HepG2 (cell line): Measurements from ENCODE around the gene NPC1. TPM values are rescaled to one million over a fixed set of nuclear protein-coding genes. Genes with fewer than 3 reads are reported as not detected.
A peak's percentile ranks its signal among the peaks of the same experiment; 100 is the strongest.

Experiments used
- ATAC-seq: fragments of 200-7000 bp; cut with Tn5 transposase; 3 replicates; pipeline ENCODE4 v1.9.1; 2020; ENCODE audit warnings: mild to moderate bottlenecking, moderate library complexity
- BruUV-seq: library from RNA; stranded (reverse); fragments of 400-500 nt; replicated peaks from 2 replicates; lab custom pipeline; 2021; lab: Mats Ljungman, UMichigan
- CTCF ChIA-PET: fragments of 300-600 bp; formaldehyde crosslinking; extraction: SDS; loops from one replicate; lab custom pipeline; 2021; ENCODE audit warnings: low total read pairs, inconsistent platforms, low intra/inter-chr PET ratio; lab: Yijun Ruan, JAX
- POLR2A ChIA-PET: fragments of 350-600 bp; sonication (Branson Sonifier 250); formaldehyde crosslinking; loops from one replicate; lab custom pipeline; 2020; ENCODE audit warnings: antibody characterized with exemption, inconsistent platforms; lab: Yijun Ruan, JAX
- DNase-seq: peaks from one replicate; pipeline ENCODE4 v3.0.0-alpha.2; 2015; ENCODE audit warnings: low spot score
- FAIRE-seq: peaks from 3 replicates; lab custom pipeline; 2011; peaks lifted over from hg19 to GRCh38; lab: Jason Lieb, UNC
- H2AFZ ChIP-seq: one replicate; pipeline ENCODE4 v1.6.1; 2011; ENCODE audit warnings: low read length, inconsistent platforms
- H3K27ac ChIP-seq: fragments of 300-600 bp; 3 replicates; pipeline ENCODE4 v1.8.0; 2011; ENCODE audit warnings: mixed run types, mild to moderate bottlenecking, mixed read lengths, low read length, inconsistent platforms; ENCODE audit not compliant: insufficient read depth; ENCODE audit errors: extremely low read length
- H3K27me3 ChIP-seq, 2 experiments: fragments of 200-600 bp in 1 of 2; 2 replicates in 1 of 2; 3 replicates in 1 of 2; pipeline versions ENCODE4 v1.6.0 to v1.8.0; 2011; ENCODE audit warnings: low read length in 2 of 2, mild to moderate bottlenecking in 2 of 2, moderate library complexity in 2 of 2, inconsistent platforms in 1 of 2; ENCODE audit not compliant: insufficient read depth in 2 of 2, control insufficient read depth in 1 of 2
- H3K36me3 ChIP-seq, 2 experiments: fragments of 200-600 bp in 1 of 2; replicated peaks in 1 of 2; 2 replicates in 1 of 2; 3 replicates in 1 of 2; pipeline versions ENCODE4 v1.5.1 to v1.8.0; 2011; ENCODE audit warnings: low read length in 2 of 2, inconsistent platforms in 1 of 2; ENCODE audit not compliant: insufficient read depth in 2 of 2, control insufficient read depth in 1 of 2
- H3K4me1 ChIP-seq: 2 replicates; pipeline ENCODE4 v1.5.1; 2012; ENCODE audit warnings: low read length, inconsistent platforms; ENCODE audit not compliant: insufficient read depth
- H3K4me2 ChIP-seq: 2 replicates; pipeline ENCODE4 v1.6.0; 2011; ENCODE audit warnings: low read depth, low read length, inconsistent platforms
- H3K4me3 ChIP-seq, 3 experiments: fragments of 200-600 bp in 1 of 3; sonication (generic), shearing (Covaris generic) in 1 of 3; replicated peaks in 1 of 3; 2 replicates each; pipeline ENCODE4 v1.5.1; 2011 to 2016; ENCODE audit warnings: low read length in 3 of 3, inconsistent platforms in 2 of 3, low read depth in 2 of 3, mild to moderate bottlenecking in 2 of 3, control low read depth in 1 of 3, mixed read lengths in 1 of 3; ENCODE audit not compliant: insufficient read depth in 1 of 3
- H3K79me2 ChIP-seq: one replicate; pipeline ENCODE4 v1.6.1; 2011; ENCODE audit warnings: low read length, inconsistent platforms; ENCODE audit not compliant: insufficient read depth
- H3K9ac ChIP-seq: 2 replicates; pipeline ENCODE4 v1.6.0; 2011; ENCODE audit warnings: mild to moderate bottlenecking, low read depth, low read length, inconsistent platforms; ENCODE audit not compliant: insufficient read depth
- H3K9me3 ChIP-seq: 2 replicates; pipeline ENCODE4 v1.5.1; 2012; ENCODE audit warnings: mild to moderate bottlenecking, low read length
- H4K20me1 ChIP-seq: 2 replicates; pipeline ENCODE4 v1.6.0; 2011; ENCODE audit warnings: inconsistent platforms, mild to moderate bottlenecking, low read length, moderate library complexity; ENCODE audit not compliant: insufficient read depth
- EP300 ChIP-seq, 3 experiments: sonication (generic) in 1 of 3; formaldehyde crosslinking in 1 of 3; IDR thresholded peaks; 2 replicates each; pipeline versions ENCODE4 v1.5.1 to v1.6.1; 2011 to 2020; ENCODE audit warnings: low read depth in 2 of 3, low read length in 2 of 3, borderline replicate concordance in 1 of 3, improper control_type of control experiment in 1 of 3, mild to moderate bottlenecking in 1 of 3, missing genetic modification reagents in 1 of 3, moderate library complexity in 1 of 3
- GPN1 ChIP-seq: sonication (generic); formaldehyde crosslinking; IDR thresholded peaks from 2 replicates; pipeline ENCODE4 v1.5.1; 2020; ENCODE audit warnings: missing genetic modification reagents, borderline replicate concordance
- KDM1A ChIP-seq: IDR thresholded peaks from 2 replicates; pipeline ENCODE4 v1.6.1; 2016; ENCODE audit warnings: missing compliant biosample characterization
- MEF2D ChIP-seq: sonication (generic); formaldehyde crosslinking; IDR thresholded peaks from 2 replicates; pipeline ENCODE4 v1.5.1; 2020; ENCODE audit warnings: mild to moderate bottlenecking, missing genetic modification reagents
- NFYB ChIP-seq: sonication (generic); formaldehyde crosslinking; IDR thresholded peaks from 2 replicates; pipeline ENCODE4 v1.4.0; 2020; ENCODE audit warnings: missing genetic modification reagents
- NR2F6 ChIP-seq, 2 experiments: IDR thresholded peaks; 2 replicates each; pipeline ENCODE4 v1.6.1; 2016; ENCODE audit warnings: antibody characterized with exemption in 1 of 2, mild to moderate bottlenecking in 1 of 2
- RAD21 ChIP-seq: fragments of 450-650 bp; formaldehyde crosslinking; IDR thresholded peaks from 2 replicates; pipeline ENCODE4 v1.5.0; 2020; ENCODE audit warnings: mild to moderate bottlenecking
- RNF2 ChIP-seq: fragments of 450-650 bp; conservative IDR thresholded peaks from 2 replicates; pipeline ENCODE4 v1.6.1; 2016; ENCODE audit warnings: low read depth
- SAP130 ChIP-seq: IDR thresholded peaks from 2 replicates; pipeline ENCODE4 v1.6.1; 2016; ENCODE audit warnings: low read depth
- SP4 ChIP-seq: sonication (generic); formaldehyde crosslinking; IDR thresholded peaks from 2 replicates; pipeline ENCODE4 v1.8.1; 2023; ENCODE audit warnings: mild to moderate bottlenecking, missing genetic modification reagents
- ZC3H13 ChIP-seq: sonication (generic); formaldehyde crosslinking; IDR thresholded peaks from 2 replicates; pipeline ENCODE4 v1.8.1; 2023; ENCODE audit warnings: mild to moderate bottlenecking, missing genetic modification reagents, moderate library complexity
- ZEB1 ChIP-seq: IDR thresholded peaks from 2 replicates; pipeline ENCODE4 v1.6.1; 2012; ENCODE audit warnings: mild to moderate bottlenecking, low read depth, inconsistent platforms; ENCODE audit not compliant: insufficient replicate concordance
- ZFP41 ChIP-seq: sonication (generic); formaldehyde crosslinking; IDR thresholded peaks from 2 replicates; pipeline ENCODE4 v1.4.0; 2020; ENCODE audit warnings: mild to moderate bottlenecking, missing genetic modification reagents, borderline replicate concordance
- ZNF329 ChIP-seq: sonication (generic); formaldehyde crosslinking; IDR thresholded peaks from 2 replicates; pipeline ENCODE4 v1.9.0; 2021; ENCODE audit warnings: low read depth, mild to moderate bottlenecking, missing genetic modification reagents
- ZNF441 ChIP-seq: sonication (generic); formaldehyde crosslinking; IDR thresholded peaks from 2 replicates; pipeline ENCODE4 v1.7.0; 2021; ENCODE audit warnings: missing genetic modification reagents, borderline replicate concordance
- ZNF558 ChIP-seq: sonication (generic); formaldehyde crosslinking; IDR thresholded peaks from 2 replicates; pipeline ENCODE4 v1.9.0; 2022; ENCODE audit warnings: mild to moderate bottlenecking, missing genetic modification reagents, borderline replicate concordance
- ZZZ3 ChIP-seq: sonication (generic); formaldehyde crosslinking; IDR thresholded peaks from 2 replicates; pipeline ENCODE4 v1.4.0; 2020; ENCODE audit warnings: missing genetic modification reagents, mild to moderate bottlenecking, borderline replicate concordance
- WGBS: methylation state at CpG from one replicate; pipeline ENCODE4 v1.1.6; 2017; ENCODE audit warnings: low lambda C conversion rate; 5-methylcytosine and 5-hydroxymethylcytosine counted together
- in situ Hi-C: cut with HindIII; loops from 2 replicates; pipeline ENCODE4 v1.10.0; 2017; ENCODE audit warnings: low pct_unique_long_range_greater_than_20kb; ENCODE audit not compliant: extremely low pct_ligation_motif_present
- intact Hi-C: fragments of 100-400 bp; cut with micrococcal nuclease; formaldehyde crosslinking; loops from one replicate; pipeline ENCODE4 v1.10.0; 2022; ENCODE audit not compliant: unreplicated experiment
- polyA plus RNA-seq, 8 experiments: library from polyadenylated mRNA; depleted of rRNA in 3 of 8; stranded (reverse) in 7 of 8; unstranded in 1 of 8; fragments of >200 nt; fragmentation: Illumina TruSeq in 4 of 8; extraction: Trizol in 4 of 8; gene quantifications; 2 replicates each; pipeline versions ENCODE4 v1.2.1 to v1.2.3, GENCODE V29; 2011 to 2016; ENCODE audit warnings: low read depth in 4 of 8, missing spikeins in 1 of 8, mixed read lengths in 1 of 8; ENCODE audit not compliant: insufficient read depth in 1 of 8
- total RNA-seq, 5 experiments: library from RNA; depleted of rRNA; stranded (reverse); fragments of >200 nt; fragmentation: Illumina TruSeq; extraction: Trizol; gene quantifications; 2 replicates each; pipeline ENCODE4 v1.2.3, GENCODE V29; 2016; ENCODE audit warnings: low read depth in 1 of 5
- TF ChIP-seq, protein P1 (sequence below): sonication (generic); formaldehyde crosslinking; IDR thresholded peaks from 2 replicates; pipeline ENCODE4 v1.5.1; 2020; ENCODE audit warnings: missing genetic modification reagents, mild to moderate bottlenecking, borderline replicate concordance

The NPC1 gene
- total and polyA plus RNA-seq, 2 of the 13 experiments (the other 11 are each of a cell fraction or from before 2014, with no cell fraction given) = 46.5 to 114 TPM

DNA sequence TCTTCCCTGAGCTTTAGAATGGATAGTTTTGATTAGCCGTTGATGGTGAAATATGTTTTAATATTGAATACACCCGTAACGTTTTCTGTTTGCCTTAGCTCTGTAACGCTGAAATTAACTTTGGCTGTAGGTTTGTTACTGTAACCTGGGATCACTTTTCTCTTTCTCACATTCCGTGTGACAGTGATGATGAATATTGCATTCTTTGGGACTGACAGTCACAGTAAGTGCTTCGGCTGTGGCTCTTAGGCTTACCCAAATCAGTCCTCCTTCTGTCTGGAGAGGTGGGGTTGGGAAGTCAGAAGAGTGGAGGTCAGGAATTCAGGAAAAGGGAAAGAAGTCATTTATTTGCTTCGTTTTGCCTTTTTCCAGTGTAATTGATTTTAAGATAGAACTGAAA, 65.0 kb downstream of the NPC1 start:
- WGBS = 96% methylated on average over 7 of the region's 7 CpGs
- no peak for TF ChIP-seq RNF2
- TF ChIP-seq KDM1A (CRISPR knock-in tag) = no peak
- TF ChIP-seq ZZZ3 (CRISPR knock-in tag) = no peak
- TF ChIP-seq RAD21 = no peak
- TF ChIP-seq ZNF329 (CRISPR knock-in tag) = no peak
- TF ChIP-seq ZEB1 = no peak
- TF ChIP-seq ZFP41 (CRISPR knock-in tag) = no peak
- no peak for TF ChIP-seq NFYB
- no peak for TF ChIP-seq EP300 (IDR thresholded peaks at IDR 0.05; ENCODE audit: low read depth in 2 of 2, low read length in 2 of 2)
- no peak for TF ChIP-seq EP300 (CRISPR knock-in tag; IDR thresholded peaks at IDR 0.05; ENCODE audit: borderline replicate concordance)
- no peak for TF ChIP-seq ZNF558 (CRISPR knock-in tag)
- no peak for TF ChIP-seq ZNF441
- TF ChIP-seq GPN1 = no peak
- TF ChIP-seq ZC3H13 (CRISPR knock-in tag) = no peak
- TF ChIP-seq NR2F6 (IDR thresholded peaks at IDR 0.05) = no peak
- TF ChIP-seq NR2F6 (CRISPR knock-in tag; IDR thresholded peaks at IDR 0.05) = no peak
- TF ChIP-seq MEF2D = no peak
- TF ChIP-seq, protein P1, sequence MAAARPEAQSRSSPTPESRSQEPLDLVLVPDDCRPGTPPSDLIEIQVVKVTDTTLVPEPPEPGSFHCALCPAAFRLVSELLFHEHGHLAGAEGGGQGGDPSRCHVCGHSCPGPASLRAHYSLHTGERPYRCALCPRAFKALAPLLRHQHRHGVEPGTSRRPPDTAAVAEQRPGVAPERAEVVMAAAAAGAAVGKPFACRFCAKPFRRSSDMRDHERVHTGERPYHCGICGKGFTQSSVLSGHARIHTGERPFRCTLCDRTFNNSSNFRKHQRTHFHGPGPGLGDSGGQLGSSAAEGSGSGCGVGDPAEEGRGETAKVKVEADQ = no peak
- no peak for TF ChIP-seq SP4 (CRISPR knock-in tag)
- no peak for TF ChIP-seq SAP130 (CRISPR knock-in tag)
- Histone ChIP-seq H2AFZ (no peak overlapping the region), H3K4me2 (no peak overlapping the region), H3K9me3 (no peaks in the 10 kb centered on the region), H3K4me3 (no peak overlapping the region), H4K20me1 (no peaks in the 10 kb centered on the region), H3K36me3 (peaks cover 13 to 69% of the 10 kb centered on the region in 2 experiments; a peak in 4 of 5 replicates), H3K27me3 (no peaks in the 10 kb centered on the region), H3K27ac (no peak overlapping the region), H3K9ac (no peak overlapping the region), H3K4me1 (peaks cover 3% of the 10 kb centered on the region; the same call in 1 of the 2 replicates), H3K79me2 (no peaks in the 10 kb centered on the region)
- ATAC-seq (no peak), FAIRE-seq (no peak), DNase-seq (no peak)
- in situ Hi-C loops = no loop called here
- CTCF ChIA-PET = no interaction called here
- intact Hi-C loops = no loop called here
- TSS peak; percentile 27 for BruUV-seq
- POLR2A ChIA-PET = no interaction called here
